ENCODE data around the gene NNT.
"Not testable (repeated sequence)": the region's sequence is repeated elsewhere in the genome, so short reads cannot be mapped to it uniquely, and the experiment has no call there.

Gene NNT

GRCh38 chr5:43584166-43584699, 18.7 kb upstream of the NNT start:
- no peak for DNase-seq

GRCh38 chr5:43588842-43589241, 14.1 kb upstream of the NNT start:
- DNase-seq: no peak

GRCh38 chr5:43589310-43589709, 13.7 kb upstream of the NNT start:
- DNase-seq: no peak

GRCh38 chr5:43590700-43591099, 12.3 kb upstream of the NNT start:
- no peak for DNase-seq

GRCh38 chr5:43592363-43592762, 10.6 kb upstream of the NNT start:
- no peak for DNase-seq

GRCh38 chr5:43598927-43599326, 4.1 kb upstream of the NNT start:
- not testable (repeated sequence) for DNase-seq

GRCh38 chr5:43601454-43602260, 1.3 kb upstream of the NNT start:
- peak; percentile 1 for DNase-seq

- peak; percentile 72 for DNase-seq
These were observed 601 bp downstream of the NNT start for GRCh38 chr5:43603344-43604217.

GRCh38 chr5:43604699-43605098, 1.7 kb downstream of the NNT start:
- no peak for DNase-seq

GRCh38 chr5:43606351-43606750, 3.4 kb downstream of the NNT start:
- no peak for DNase-seq

GRCh38 chr5:43608406-43608805, 5.4 kb downstream of the NNT start:
- no peak for DNase-seq

GRCh38 chr5:43609752-43610151, 6.8 kb downstream of the NNT start:
- DNase-seq: no peak

- DNase-seq: no peak
These were observed 10.4 kb downstream of the NNT start for GRCh38 chr5:43613370-43613769.

- no peak for DNase-seq
These were observed 12.6 kb downstream of the NNT start for GRCh38 chr5:43615445-43616184.

- DNase-seq: no peak
These were observed 13.6 kb downstream of the NNT start for GRCh38 chr5:43616535-43616934.

GRCh38 chr5:43619380-43619779, 16.4 kb downstream of the NNT start:
- no peak for DNase-seq

- DNase-seq: no peak
These were observed 16.9 kb downstream of the NNT start for GRCh38 chr5:43619911-43620310.

GRCh38 chr5:43620944-43621505, 18.0 kb downstream of the NNT start:
- no peak for DNase-seq

- DNase-seq: no peak
These were observed 19.1 kb downstream of the NNT start for GRCh38 chr5:43622074-43622473.

GRCh38 chr5:43623048-43623680, 20.2 kb downstream of the NNT start:
- no peak for DNase-seq

- DNase-seq: no peak
These were observed 24.0 kb downstream of the NNT start for GRCh38 chr5:43627028-43627427.

Data from NCI-H1092 (cell line).